Trophoblast cell (in vitro differentiated cells and primary cell): ENCODE results near the gene GCFC2.

Experiments
- DNase-seq, 2 donors: peaks; one replicate each; pipeline ENCODE4 v3.0.0-alpha.2; 2016
- H2AFZ ChIP-seq: 2 replicates; pipeline ENCODE4 v1.6.1; 2013; ENCODE audit warnings: low read length, moderate library complexity, mild to moderate bottlenecking; ENCODE audit not compliant: insufficient read depth, poor library complexity
- H2AK5ac ChIP-seq: 2 replicates; pipeline ENCODE4 v1.6.1; 2013; ENCODE audit warnings: mild to moderate bottlenecking, low read length
- H2BK120ac ChIP-seq: 2 replicates; pipeline ENCODE4 v1.6.1; 2013; ENCODE audit warnings: low read length, mild to moderate bottlenecking, moderate library complexity; ENCODE audit not compliant: insufficient read depth, poor library complexity
- H2BK12ac ChIP-seq: 2 replicates; pipeline ENCODE4 v1.6.1; 2013; ENCODE audit warnings: mild to moderate bottlenecking, low read length, moderate library complexity
- H2BK5ac ChIP-seq: 2 replicates; pipeline ENCODE4 v1.6.1; 2013; ENCODE audit warnings: low read length, low read depth, moderate library complexity, mild to moderate bottlenecking; ENCODE audit not compliant: poor library complexity
- H3K14ac ChIP-seq: 2 replicates; pipeline ENCODE4 v1.6.1; 2013; ENCODE audit warnings: mild to moderate bottlenecking, low read length
- H3K18ac ChIP-seq: 2 replicates; pipeline ENCODE4 v1.6.1; 2013; ENCODE audit warnings: mild to moderate bottlenecking, low read length
- H3K23ac ChIP-seq: 2 replicates; pipeline ENCODE4 v1.6.1; 2013; ENCODE audit warnings: low read length
- H3K27ac ChIP-seq: 2 replicates; pipeline ENCODE4 v1.5.1; 2013; ENCODE audit warnings: low read depth, mild to moderate bottlenecking, inconsistent platforms, low read length, moderate library complexity
- H3K27me3 ChIP-seq: 2 replicates; pipeline ENCODE4 v1.6.1; 2013; ENCODE audit warnings: inconsistent platforms, mild to moderate bottlenecking, low read length, moderate library complexity; ENCODE audit not compliant: insufficient read depth
- H3K36me3 ChIP-seq, 2 experiments: 1 replicate in 1 of 2; 2 replicates in 1 of 2; pipeline ENCODE4 v1.6.1; 2013; ENCODE audit warnings: low read length in 2 of 2, mild to moderate bottlenecking in 2 of 2, moderate library complexity in 1 of 2; ENCODE audit not compliant: insufficient read depth in 2 of 2, control insufficient read depth in 1 of 2
- H3K4ac ChIP-seq: 2 replicates; pipeline ENCODE4 v1.6.1; 2013; ENCODE audit warnings: low read depth, mild to moderate bottlenecking, low read length, moderate library complexity
- H3K4me1 ChIP-seq, 2 experiments: 1 replicate in 1 of 2; 2 replicates in 1 of 2; pipeline ENCODE4 v1.6.1; 2013; ENCODE audit warnings: low read length in 2 of 2, mild to moderate bottlenecking in 2 of 2, moderate library complexity in 1 of 2; ENCODE audit not compliant: insufficient read depth in 2 of 2, control insufficient read depth in 1 of 2
- H3K4me2 ChIP-seq: 2 replicates; pipeline ENCODE4 v1.6.1; 2013; ENCODE audit warnings: inconsistent platforms, mild to moderate bottlenecking, low read length, moderate library complexity
- H3K4me3 ChIP-seq: 2 replicates; pipeline ENCODE4 v1.5.1; 2013; ENCODE audit warnings: mild to moderate bottlenecking, low read depth, low read length, inconsistent platforms
- H3K79me1 ChIP-seq: one replicate; pipeline ENCODE4 v1.6.1; 2013; ENCODE audit warnings: low read length
- H3K79me2 ChIP-seq: 2 replicates; pipeline ENCODE4 v1.6.1; 2013; ENCODE audit warnings: low read length, mild to moderate bottlenecking; ENCODE audit not compliant: control insufficient read depth, insufficient read depth, poor library complexity
- H3K9ac ChIP-seq: 2 replicates; pipeline ENCODE4 v1.6.1; 2013; ENCODE audit warnings: mild to moderate bottlenecking, low read length
- H3K9me3 ChIP-seq: 2 replicates; pipeline ENCODE4 v1.6.1; 2013; ENCODE audit warnings: low read depth, mild to moderate bottlenecking, control low read depth, inconsistent platforms, low read length; ENCODE audit not compliant: insufficient read depth
- H4K12ac ChIP-seq: 2 replicates; pipeline ENCODE4 v1.6.1; 2013; ENCODE audit warnings: low read depth, mild to moderate bottlenecking, low read length, moderate library complexity
- H4K8ac ChIP-seq: 2 replicates; pipeline ENCODE4 v1.6.1; 2013; ENCODE audit warnings: low read depth, mild to moderate bottlenecking, low read length, moderate library complexity
- H4K91ac ChIP-seq: one replicate; pipeline ENCODE4 v1.6.1; 2013; ENCODE audit warnings: low read depth, mild to moderate bottlenecking, low read length, moderate library complexity
- WGBS: extraction: QIAGEN DNeasy Blood & Tissue Kit; methylation state at CpG from one replicate; pipeline ENCODE4 v1.1.7; 2013; ENCODE audit warnings: missing lambda C conversion rate; ENCODE audit not compliant: insufficient read length, insufficient coverage; ENCODE audit errors: extremely low coverage; 5-methylcytosine and 5-hydroxymethylcytosine counted together

GCFC2 gene

GRCh38 chr2:75643980-75644379, 66.7 kb downstream of the GCFC2 start:
- no CpG with 5 or more reads among the region's 1 CpG for WGBS
- Histone ChIP-seq H3K79me1 (peaks cover 7% of the 10 kb centered on the region), H3K4me3 (no peak overlapping the region), H4K91ac (no peak overlapping the region), H2BK12ac (no peak overlapping the region), H3K27me3 (no peaks in the 10 kb centered on the region), H4K12ac (no peak overlapping the region), H3K4me1 (peaks cover 0 to 3% of the 10 kb centered on the region in 2 experiments), H2BK5ac (no peak overlapping the region), H2BK120ac (no peak overlapping the region), H3K4me2 (no peak overlapping the region), H2AK5ac (no peak overlapping the region), H3K9me3 (peaks cover 3% of the 10 kb centered on the region), H3K27ac (no peak overlapping the region), H3K79me2 (peaks cover 5% of the 10 kb centered on the region), H2AFZ (no peak overlapping the region), H3K18ac (no peak overlapping the region), H4K8ac (no peak overlapping the region), H3K9ac (no peak overlapping the region), H3K36me3 (peaks cover 0 to 2% of the 10 kb centered on the region in 2 experiments), H3K23ac (no peak overlapping the region), H3K4ac (no peak overlapping the region), H3K14ac (no peak overlapping the region)
- DNase-seq: no peak

- no CpG with 5 or more reads among the region's 1 CpG for WGBS
These were observed 69.1 kb downstream of the GCFC2 start for GRCh38 chr2:75641587-75641986.

GRCh38 chr2:75640621-75641121, 70.0 kb downstream of the GCFC2 start:
- Histone ChIP-seq H2BK5ac (no peak overlapping the region), H3K9ac (no peak overlapping the region), H2BK120ac (peak overlapping the region; percentile 33), H2AFZ (no peak overlapping the region), H2BK12ac (no peak overlapping the region), H2AK5ac (no peak overlapping the region), H3K23ac (no peak overlapping the region), H4K8ac (no peak overlapping the region), H3K36me3 (no peaks in the 10 kb centered on the region), H3K14ac (no peak overlapping the region), H3K4ac (no peak overlapping the region), H4K91ac (no peak overlapping the region), H3K9me3 (no peaks in the 10 kb centered on the region), H3K4me3 (no peak overlapping the region), H3K18ac (no peak overlapping the region), H3K79me2 (no peaks in the 10 kb centered on the region), H3K4me1 (no peaks in the 10 kb centered on the region), H3K27ac (no peak overlapping the region), H3K4me2 (no peak overlapping the region), H4K12ac (no peak overlapping the region), H3K27me3 (no peaks in the 10 kb centered on the region), H3K79me1 (no peaks in the 10 kb centered on the region)
- peak; percentile 62 to 79 for DNase-seq
- no CpG with 5 or more reads among the region's 3 CpGs for WGBS

More at GRCh38 chr2:75641587-75641986, 69.1 kb downstream of the GCFC2 start:
- no peak overlapping the region for H3K27ac ChIP-seq
- H4K91ac ChIP-seq: peak overlapping the region; percentile 80
- H4K8ac ChIP-seq: peak overlapping the region; percentile 65
- peak overlapping the region; percentile 95 for H2BK12ac ChIP-seq
- no peak overlapping the region for H3K9ac ChIP-seq
- no peak overlapping the region for H2AFZ ChIP-seq
- no peak overlapping the region for H2AK5ac ChIP-seq
- no peaks in the 10 kb centered on the region for H3K79me2 ChIP-seq
- no peak overlapping the region for H3K23ac ChIP-seq
- peaks cover 0 to 3% of the 10 kb centered on the region in 2 experiments for H3K4me1 ChIP-seq
- H3K79me1 ChIP-seq: peaks cover 1% of the 10 kb centered on the region
- H3K27me3 ChIP-seq: no peaks in the 10 kb centered on the region
- H3K36me3 ChIP-seq: no peaks in the 10 kb centered on the region
- DNase-seq: no peak
- H2BK120ac ChIP-seq: peak overlapping the region; percentile 33
- H3K14ac ChIP-seq: no peak overlapping the region
- no peaks in the 10 kb centered on the region for H3K9me3 ChIP-seq
- no peak overlapping the region for H4K12ac ChIP-seq
- H3K4me3 ChIP-seq: no peak overlapping the region
- no peak overlapping the region for H3K4me2 ChIP-seq
- no peak overlapping the region for H3K18ac ChIP-seq
- no peak overlapping the region for H3K4ac ChIP-seq
- peak overlapping the region; percentile 56 for H2BK5ac ChIP-seq

- Histone ChIP-seq H3K79me2 (no peaks in the 10 kb centered on the region), H3K27me3 (no peaks in the 10 kb centered on the region), H2AK5ac (no peak overlapping the region), H3K4me1 (peaks cover 0 to 4% of the 10 kb centered on the region in 2 experiments), H3K4me3 (no peak overlapping the region), H4K12ac (no peak overlapping the region), H3K14ac (no peak overlapping the region), H3K4me2 (no peak overlapping the region), H3K36me3 (no peaks in the 10 kb centered on the region), H3K4ac (no peak overlapping the region), H3K9me3 (no peaks in the 10 kb centered on the region), H4K91ac (no peak overlapping the region), H3K23ac (no peak overlapping the region), H2BK12ac (no peak overlapping the region), H2BK5ac (no peak overlapping the region), H4K8ac (no peak overlapping the region), H3K27ac (no peak overlapping the region), H2AFZ (no peak overlapping the region), H2BK120ac (no peak overlapping the region), H3K18ac (no peak overlapping the region), H3K9ac (no peak overlapping the region), H3K79me1 (peaks cover 1% of the 10 kb centered on the region)
- DNase-seq: no peak
- no CpG with 5 or more reads among the region's 1 CpG for WGBS
These were observed 73.1 kb downstream of the GCFC2 start for GRCh38 chr2:75637568-75637967.
